Measurements from ENCODE around the gene CBLIF.

- TF ChIP-seq CTCF (IDR thresholded peaks at IDR 0.05; ENCODE audit: insufficient read depth, low read length) (no peak), POLR2AphosphoS5 (IDR thresholded peaks at IDR 0.05; ENCODE audit: low read depth) (no peak), GABPA (IDR thresholded peaks at IDR 0.05; ENCODE audit: low read depth) (no peak), REST (IDR thresholded peaks at IDR 0.05; ENCODE audit: insufficient replicate concordance, low read depth) (no peak)
These were observed 59.5 kb downstream of the CBLIF start for GRCh38 chr11:59785818-59786217.

All from HL-60 (cell line).